ENCODE measurements around the gene IGFBP3.

The IGFBP3 gene

DNA sequence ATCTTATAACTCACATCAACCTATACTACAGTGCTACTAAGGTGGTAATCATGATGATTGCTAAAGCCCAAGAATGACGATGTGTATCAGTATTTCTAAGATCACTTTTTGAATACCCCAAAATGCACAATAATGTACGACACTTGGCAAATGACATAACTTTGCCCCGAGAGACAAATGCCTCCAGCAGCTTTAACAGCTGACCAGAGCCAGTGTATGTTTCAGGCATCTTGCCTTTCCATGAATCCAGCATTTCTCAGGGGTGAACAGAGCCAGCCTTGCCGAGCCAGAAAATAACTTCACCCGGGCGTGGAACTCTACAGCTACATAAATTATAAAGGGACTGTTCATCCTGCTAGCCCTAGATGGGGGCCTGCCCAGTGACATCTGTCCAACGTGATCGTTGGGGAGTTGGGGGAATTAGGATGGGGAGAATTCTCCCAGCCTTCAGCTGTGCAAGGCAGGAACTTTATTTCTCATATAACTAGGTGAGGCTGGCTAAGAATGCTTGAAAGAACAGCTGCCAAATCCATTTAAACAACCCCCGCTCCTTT lies 1.8 kb downstream of the IGFBP3 start:
- Histone ChIP-seq H3K9ac (no peak overlapping the region), H3K27me3 (peaks cover 56 to 66% (median 59%) of the 10 kb centered on the region in 11 experiments), H3K27ac (no peak overlapping the region), H3K4me2 (no peak overlapping the region), H3K4me3 (no peak overlapping the region), H4K20me1 (peaks cover 0 to 17% (median 0%) of the 10 kb centered on the region in 11 experiments; a peak in 6 of 22 replicates), H3K9me3 (replicated peaks in 1 of 11) (peaks cover 0 to 10% (median 4%) of the 10 kb centered on the region in 11 experiments; a peak in 7 of 22 replicates), H3K36me3 (no peaks in the 10 kb centered on the region), H3K4me1 (peaks cover 19 to 33% (median 24%) of the 10 kb centered on the region in 10 experiments)
- TF ChIP-seq Cebpa-rat (IDR thresholded peaks at IDR 0.05) = no peak

GRCh38 chr7:45918556-45918955 lies 2.5 kb downstream of the IGFBP3 start:
- Histone ChIP-seq H3K9me3 (replicated peaks in 1 of 11) (peaks cover 0 to 10% (median 4%) of the 10 kb centered on the region in 11 experiments; a peak in 7 of 22 replicates), H3K27me3 (peaks cover 56 to 61% (median 59%) of the 10 kb centered on the region in 11 experiments), H3K4me1 (peaks cover 19 to 33% (median 24%) of the 10 kb centered on the region in 10 experiments), H3K27ac (no peak overlapping the region), H3K4me3 (no peak overlapping the region), H3K36me3 (no peaks in the 10 kb centered on the region), H4K20me1 (peaks cover 0 to 17% (median 0%) of the 10 kb centered on the region in 11 experiments; a peak in 6 of 22 replicates), H3K9ac (no peak overlapping the region), H3K4me2 (no peak overlapping the region)
- TF ChIP-seq Cebpa-rat (IDR thresholded peaks at IDR 0.05) = no peak

- Histone ChIP-seq H3K4me2 (peak overlapping the region in 5 of 11 experiments; percentile 8 to 72 (median 38); a peak in 5 of 22 replicates), H4K20me1 (peaks cover 0 to 17% (median 0%) of the 10 kb centered on the region in 11 experiments; a peak in 6 of 22 replicates), H3K36me3 (no peaks in the 10 kb centered on the region), H3K9me3 (replicated peaks in 1 of 11) (peaks cover 0 to 10% (median 4%) of the 10 kb centered on the region in 11 experiments; a peak in 7 of 22 replicates), H3K9ac (no peak overlapping the region), H3K4me1 (peaks cover 15 to 28% (median 19%) of the 10 kb centered on the region in 10 experiments), H3K27ac (no peak overlapping the region), H3K27me3 (peaks cover 51 to 52% (median 51%) of the 10 kb centered on the region in 11 experiments), H3K4me3 (no peak overlapping the region)
- TF ChIP-seq Cebpa-rat (IDR thresholded peaks at IDR 0.05) = no peak
Observed at GRCh38 chr7:45917658-45918057, 3.4 kb downstream of the IGFBP3 start.

DNA sequence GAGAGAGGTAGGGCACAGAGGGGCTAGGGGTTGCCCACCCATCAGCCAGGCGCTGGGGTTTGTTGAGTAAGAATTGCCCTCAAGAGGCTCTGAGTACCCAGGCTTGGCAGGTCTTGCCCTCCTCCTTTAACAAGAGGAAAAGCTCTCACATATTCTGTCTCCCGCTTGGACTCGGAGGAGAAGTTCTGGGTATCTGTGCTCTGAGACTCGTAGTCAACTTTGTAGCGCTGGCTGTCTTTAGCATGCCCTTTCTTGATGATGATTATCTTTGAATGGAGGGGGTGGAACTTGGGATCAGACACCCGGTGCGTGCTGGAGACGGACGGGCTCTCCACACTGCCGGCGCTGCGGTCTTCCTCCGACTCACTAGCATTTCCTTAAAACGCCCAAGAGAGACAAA lies 4.0 kb downstream of the IGFBP3 start:
- Histone ChIP-seq H3K4me2 (no peak overlapping the region), H3K4me1 (peaks cover 10 to 22% (median 14%) of the 10 kb centered on the region in 10 experiments; a peak in 16 of 20 replicates), H3K9me3 (replicated peaks in 1 of 11) (peaks cover 0 to 10% (median 4%) of the 10 kb centered on the region in 11 experiments; a peak in 7 of 22 replicates), H3K4me3 (no peak overlapping the region), H3K27me3 (peaks cover 45 to 46% (median 45%) of the 10 kb centered on the region in 11 experiments), H3K36me3 (no peaks in the 10 kb centered on the region), H3K27ac (no peak overlapping the region), H3K9ac (no peak overlapping the region), H4K20me1 (peaks cover 0 to 17% (median 0%) of the 10 kb centered on the region in 11 experiments; a peak in 6 of 22 replicates)
- no peak for TF ChIP-seq Cebpa-rat (IDR thresholded peaks at IDR 0.05)

GRCh38 chr7:45915606-45916005 lies 5.5 kb downstream of the IGFBP3 start:
- peak overlapping the region in 2 of 11 experiments; percentile 8 to 25; a peak in 1 of 22 replicates for H3K4me2 ChIP-seq
- H3K36me3 ChIP-seq = no peaks in the 10 kb centered on the region
- peaks cover 4 to 13% (median 5%) of the 10 kb centered on the region in 10 experiments; a peak in 14 of 20 replicates for H3K4me1 ChIP-seq
- no peak for TF ChIP-seq Cebpa-rat (IDR thresholded peaks at IDR 0.05)
- peaks cover 0 to 8% (median 0%) of the 10 kb centered on the region in 11 experiments; a peak in 5 of 22 replicates for H4K20me1 ChIP-seq
- H3K9me3 ChIP-seq (replicated peaks in 1 of 11) = peaks cover 0 to 5% (median 0%) of the 10 kb centered on the region in 11 experiments; a peak in 6 of 22 replicates
- H3K9ac ChIP-seq = no peak overlapping the region
- H3K4me3 ChIP-seq = no peak overlapping the region
- H3K27ac ChIP-seq = no peak overlapping the region
- peaks cover 30 to 31% (median 30%) of the 10 kb centered on the region in 11 experiments for H3K27me3 ChIP-seq

DNA sequence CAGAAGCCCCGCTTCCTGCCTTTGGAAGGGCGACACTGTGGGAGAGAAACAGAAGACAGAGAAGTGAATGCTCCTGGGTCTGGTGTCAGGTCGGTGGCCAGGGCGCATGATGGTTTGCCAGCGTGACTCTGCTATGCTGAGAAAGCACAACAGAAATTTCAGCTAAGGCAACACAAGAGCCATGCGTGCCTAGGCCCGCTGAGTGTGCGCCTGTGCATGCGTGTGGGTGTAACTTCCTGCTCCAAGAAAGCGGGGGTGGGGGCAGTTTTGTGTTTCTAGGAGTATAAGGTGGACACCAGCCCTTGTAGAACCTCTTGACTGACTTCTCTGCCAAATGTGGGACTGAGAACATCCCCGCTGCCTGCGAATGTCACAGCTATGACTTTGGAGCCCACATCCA lies 6.2 kb downstream of the IGFBP3 start:
- no peak overlapping the region for H3K9ac ChIP-seq
- no peak overlapping the region for H3K27ac ChIP-seq
- H3K9me3 ChIP-seq (replicated peaks in 1 of 11) = no peaks in the 10 kb centered on the region
- H3K4me3 ChIP-seq = no peak overlapping the region
- H4K20me1 ChIP-seq = peaks cover 0 to 1% (median 0%) of the 10 kb centered on the region in 11 experiments; a peak in 2 of 22 replicates
- no peak overlapping the region for H3K4me2 ChIP-seq
- no peaks in the 10 kb centered on the region for H3K36me3 ChIP-seq
- no peak for TF ChIP-seq Cebpa-rat (IDR thresholded peaks at IDR 0.05)
- peaks cover 23 to 24% (median 24%) of the 10 kb centered on the region in 11 experiments for H3K27me3 ChIP-seq
- H3K4me1 ChIP-seq = peaks cover 0 to 7% (median 0%) of the 10 kb centered on the region in 10 experiments; a peak in 1 of 20 replicates

DNA sequence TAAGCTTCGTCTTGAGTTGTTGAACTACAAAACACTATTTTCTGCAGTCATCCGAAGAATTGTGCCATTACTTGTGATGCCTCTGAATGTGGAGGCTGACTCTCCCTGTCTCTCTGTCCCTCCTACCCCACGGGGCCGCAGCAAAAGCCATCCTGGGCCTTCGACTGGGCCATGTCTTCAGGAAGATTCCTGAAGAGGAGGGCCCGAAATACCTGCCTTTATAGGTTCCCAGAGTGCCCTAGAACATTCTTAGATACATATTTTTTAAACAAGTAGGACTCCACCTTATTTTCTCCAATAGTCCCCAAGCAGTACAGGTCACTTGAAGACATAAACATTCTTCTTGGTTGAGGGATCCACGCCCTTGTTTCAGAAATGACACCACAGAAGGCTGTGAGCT lies 8.1 kb downstream of the IGFBP3 start:
- Histone ChIP-seq H3K9ac (no peak overlapping the region), H3K27ac (no peak overlapping the region), H3K36me3 (no peaks in the 10 kb centered on the region), H3K4me3 (no peak overlapping the region), H3K27me3 (peaks cover 4 to 5% (median 4%) of the 10 kb centered on the region in 11 experiments), H3K9me3 (replicated peaks in 1 of 11) (peaks cover 8 to 12% (median 10%) of the 10 kb centered on the region in 11 experiments; a peak in 16 of 22 replicates), H4K20me1 (no peaks in the 10 kb centered on the region), H3K4me2 (no peak overlapping the region), H3K4me1 (peaks cover 0 to 7% (median 0%) of the 10 kb centered on the region in 10 experiments; a peak in 1 of 20 replicates)
- no peak for TF ChIP-seq Cebpa-rat (IDR thresholded peaks at IDR 0.05)

- H3K36me3 ChIP-seq = no peaks in the 10 kb centered on the region
- no peak for TF ChIP-seq Cebpa-rat (IDR thresholded peaks at IDR 0.05)
- no peak overlapping the region for H3K4me2 ChIP-seq
Observed at GRCh38 chr7:45911311-45911710, 9.8 kb downstream of the IGFBP3 start.

DNA sequence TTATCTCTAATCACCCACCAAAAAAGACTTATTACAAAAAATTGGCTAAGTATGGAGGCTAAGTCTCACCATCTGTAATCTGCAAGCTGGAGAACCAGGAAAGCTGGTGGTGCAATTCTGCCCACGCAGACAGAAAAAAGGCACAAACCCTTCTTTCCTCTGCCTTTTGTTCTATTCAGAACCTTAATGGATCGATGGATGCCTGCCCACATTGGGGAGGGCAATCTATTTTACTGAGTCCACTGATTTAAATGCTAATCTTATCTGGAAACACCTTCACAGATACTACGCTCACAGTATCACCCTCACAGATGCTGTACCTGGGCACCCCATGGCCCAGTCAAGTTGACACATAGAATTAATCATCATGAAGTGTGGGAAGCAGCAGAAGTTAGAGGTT lies 10.2 kb downstream of the IGFBP3 start:
- no peaks in the 10 kb centered on the region for H4K20me1 ChIP-seq
- no peak for TF ChIP-seq Cebpa-rat (IDR thresholded peaks at IDR 0.05)
- H3K4me2 ChIP-seq = no peak overlapping the region
- H3K4me1 ChIP-seq = peaks cover 0 to 5% (median 0%) of the 10 kb centered on the region in 10 experiments; a peak in 1 of 20 replicates
- H3K36me3 ChIP-seq = no peaks in the 10 kb centered on the region
- H3K27ac ChIP-seq = no peak overlapping the region
- H3K4me3 ChIP-seq = no peak overlapping the region
- peaks cover 9 to 22% (median 11%) of the 10 kb centered on the region in 11 experiments; a peak in 16 of 22 replicates for H3K9me3 ChIP-seq (replicated peaks in 1 of 11)
- H3K27me3 ChIP-seq = no peaks in the 10 kb centered on the region
- no peak overlapping the region for H3K9ac ChIP-seq

More at GRCh38 chr7:45911311-45911710, 9.8 kb downstream of the IGFBP3 start:
- peaks cover 9 to 22% (median 11%) of the 10 kb centered on the region in 11 experiments; a peak in 16 of 22 replicates for H3K9me3 ChIP-seq (replicated peaks in 1 of 11)
- peaks cover 0 to 7% (median 0%) of the 10 kb centered on the region in 10 experiments; a peak in 1 of 20 replicates for H3K4me1 ChIP-seq
- no peaks in the 10 kb centered on the region for H4K20me1 ChIP-seq
- no peak overlapping the region for H3K27ac ChIP-seq
- no peaks in the 10 kb centered on the region for H3K27me3 ChIP-seq
- H3K4me3 ChIP-seq = no peak overlapping the region
- no peak overlapping the region for H3K9ac ChIP-seq
